ENCODE results near the gene GABRE. TPM values are rescaled to one million over a fixed set of nuclear protein-coding genes. Genes with fewer than 3 reads are reported as not detected.

The GABRE gene
- 10 to 100 TPM in 1 of 2 donors, 1 to 10 TPM in 1; 4.2 to 16.2 TPM for total RNA-seq

- peaks cover 3% of the 10 kb centered on the region for H3K36me3 ChIP-seq
- H3K4me1 ChIP-seq, result no peaks in the 10 kb centered on the region
- no peaks in the 10 kb centered on the region for H3K27me3 ChIP-seq
- no peaks in the 10 kb centered on the region for H3K9me3 ChIP-seq
- DNase-seq (ENCODE audit: low spot score), result no peak
- H3K27ac ChIP-seq, result peak within 1 kb of the TSS; percentile 43 to 74
- TF ChIP-seq CTCF (IDR thresholded peaks at IDR 0.05), result no peak
- H3K4me3 ChIP-seq, result peak within 1 kb of the TSS; percentile 48 to 56
These were observed at the start of gene GABRE for GRCh38 chrX:151974336-151975227. Gene GABRE (minus strand): TSS chrX:151974676. CDS start chrX:151974625, 51 bp downstream.

- no peak for TF ChIP-seq CTCF (IDR thresholded peaks at IDR 0.05)
- no peak for DNase-seq (ENCODE audit: low spot score)
These were observed 46.4 kb upstream of the GABRE start for GRCh38 chrX:152020888-152021287.

GRCh38 chrX:151999813-152000212, 25.3 kb upstream of the GABRE start:
- no peaks in the 10 kb centered on the region for H3K4me1 ChIP-seq
- H3K9me3 ChIP-seq, result no peaks in the 10 kb centered on the region
- no peak overlapping the region for H3K27ac ChIP-seq
- TF ChIP-seq CTCF (IDR thresholded peaks at IDR 0.05), result no peak
- no peaks in the 10 kb centered on the region for H3K36me3 ChIP-seq
- H3K4me3 ChIP-seq, result no peak overlapping the region
- no peaks in the 10 kb centered on the region for H3K27me3 ChIP-seq
- DNase-seq (ENCODE audit: low spot score), result no peak

More at GRCh38 chrX:152020888-152021287, 46.4 kb upstream of the GABRE start:
- no peak overlapping the region for H3K27ac ChIP-seq
- no peaks in the 10 kb centered on the region for H3K36me3 ChIP-seq
- no peaks in the 10 kb centered on the region for H3K4me1 ChIP-seq
- H3K9me3 ChIP-seq, result no peaks in the 10 kb centered on the region
- no peaks in the 10 kb centered on the region for H3K27me3 ChIP-seq
- no peak overlapping the region for H3K4me3 ChIP-seq

GRCh38 chrX:151997539-151997938, 23.1 kb upstream of the GABRE start:
- no peak for DNase-seq (ENCODE audit: low spot score)
- no peak for TF ChIP-seq CTCF (IDR thresholded peaks at IDR 0.05)
- Histone ChIP-seq H3K9me3 (no peaks in the 10 kb centered on the region), H3K4me3 (no peak overlapping the region), H3K27ac (no peak overlapping the region), H3K36me3 (no peaks in the 10 kb centered on the region), H3K4me1 (no peaks in the 10 kb centered on the region), H3K27me3 (no peaks in the 10 kb centered on the region)

- no peaks in the 10 kb centered on the region for H3K27me3 ChIP-seq
- H3K27ac ChIP-seq, result no peak overlapping the region
- no peak overlapping the region for H3K4me3 ChIP-seq
- no peaks in the 10 kb centered on the region for H3K4me1 ChIP-seq
- no peaks in the 10 kb centered on the region for H3K9me3 ChIP-seq
- no peaks in the 10 kb centered on the region for H3K36me3 ChIP-seq
- no peak for TF ChIP-seq CTCF (IDR thresholded peaks at IDR 0.05)
- DNase-seq (ENCODE audit: low spot score), result no peak
These were observed 21.9 kb upstream of the GABRE start for GRCh38 chrX:151996347-151996746.

Data from right atrium auricular region (tissue), 2 donors.